GM18520 (cell line): ENCODE data around the gene ACSS2.

ENCODE experiments used
- ATAC-seq: cut with Tn5 transposase; IDR thresholded peaks from one replicate; pipeline ENCODE4 v1.9.1; 2021; ENCODE audit not compliant: unreplicated experiment

Gene ACSS2

GRCh38 chr20:34907616-34908469 is 31.4 kb downstream of the ACSS2 start:
- ATAC-seq = no peak

DNA sequence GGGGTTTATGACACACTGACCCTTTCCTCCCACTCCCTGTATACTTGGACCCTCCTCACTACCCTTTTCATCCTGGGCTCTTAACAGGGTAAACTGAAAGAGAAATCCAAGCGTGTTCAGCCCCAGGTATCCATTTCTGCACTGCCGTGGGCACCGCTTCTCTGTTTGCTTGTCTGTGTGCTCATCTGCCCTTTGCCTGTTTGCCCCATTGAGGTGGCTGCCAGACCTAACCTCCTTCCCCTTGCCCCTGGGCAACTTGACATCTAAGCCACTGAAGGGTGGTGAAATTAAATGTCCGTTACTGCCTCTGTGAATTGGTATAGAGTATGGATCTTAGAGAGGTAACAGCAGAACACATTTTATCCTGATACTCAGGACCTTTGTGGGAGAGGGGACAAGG is 38.7 kb downstream of the ACSS2 start:
- ATAC-seq = no peak

DNA sequence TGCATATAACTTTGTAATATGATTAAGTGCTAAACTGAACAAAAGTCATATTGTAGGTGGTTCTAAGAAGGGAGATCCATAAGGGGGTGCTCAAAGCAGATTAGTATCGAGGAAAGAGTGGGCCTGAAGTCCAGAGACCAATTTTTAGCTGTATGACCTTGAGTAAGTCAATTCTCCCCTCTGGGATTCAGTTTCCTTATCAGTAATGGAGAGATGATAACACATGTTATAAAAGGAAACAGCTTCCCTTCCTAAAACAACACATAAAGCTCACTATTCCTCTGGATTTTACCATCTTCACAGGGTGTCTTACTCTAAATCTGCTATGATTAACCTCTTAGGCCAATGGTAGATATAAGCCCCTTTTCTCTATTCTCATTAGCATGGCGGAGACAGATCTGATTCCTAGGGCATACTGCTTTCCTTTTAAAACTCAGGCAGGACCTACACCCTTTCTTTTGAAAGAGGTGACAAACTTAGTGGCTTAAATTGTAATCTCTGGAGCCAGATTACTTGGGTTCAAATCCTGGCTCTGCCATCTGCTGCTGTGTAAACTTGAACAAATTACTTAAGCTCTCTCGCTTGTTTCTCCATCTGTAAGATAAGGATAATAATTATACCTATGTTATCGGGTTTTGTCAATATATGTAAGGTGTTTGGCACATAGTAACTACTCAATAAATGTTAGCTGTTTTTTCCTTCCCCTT is 39.5 kb downstream of the ACSS2 start:
- ATAC-seq = no peak

DNA sequence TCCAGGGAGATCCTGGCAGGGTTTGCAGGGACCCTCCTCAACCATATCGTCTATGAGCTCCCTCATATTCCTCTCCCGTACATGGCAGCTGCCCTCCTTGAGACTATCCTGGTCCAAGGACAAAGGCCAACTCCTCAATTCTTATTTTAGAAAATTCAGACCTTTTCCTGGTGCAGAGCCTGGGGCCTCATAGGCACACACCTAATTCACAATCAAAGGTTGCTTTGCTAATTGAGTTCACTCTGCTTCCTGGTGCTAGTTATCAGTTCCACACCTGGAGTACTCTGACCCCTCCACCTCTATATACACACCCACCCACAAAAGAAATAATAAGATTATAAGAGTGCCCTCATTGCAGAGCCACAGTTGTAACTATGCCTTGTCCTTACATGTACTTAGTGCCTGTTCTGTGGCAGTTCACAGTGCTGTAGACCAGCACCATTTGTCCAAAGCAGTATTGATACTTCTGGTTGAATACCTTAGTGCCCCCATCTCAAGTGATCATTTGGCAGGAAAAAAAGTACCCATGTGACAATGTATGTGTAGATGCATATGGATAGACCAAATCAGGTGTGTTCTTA is 40.5 kb downstream of the ACSS2 start:
- no peak for ATAC-seq

- no peak for ATAC-seq
These were observed 43.6 kb downstream of the ACSS2 start for GRCh38 chr20:34920055-34920454.

DNA sequence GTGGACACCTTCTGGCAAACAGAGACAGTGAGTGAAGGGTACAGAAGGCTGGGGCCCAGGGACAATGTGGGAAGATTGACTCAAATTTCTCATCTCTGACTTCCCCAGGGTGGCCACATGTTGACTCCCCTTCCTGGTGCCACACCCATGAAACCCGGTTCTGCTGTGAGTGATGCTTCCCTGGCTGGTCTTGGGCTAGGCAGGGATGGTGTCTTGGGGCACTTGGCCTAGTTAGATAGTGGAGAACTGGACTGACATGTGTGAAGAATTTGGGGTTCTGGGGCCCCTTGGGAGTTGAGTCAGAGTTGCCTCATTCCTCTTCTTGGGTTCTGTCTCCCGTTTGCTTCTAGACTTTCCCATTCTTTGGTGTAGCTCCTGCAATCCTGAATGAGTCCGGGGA is 45.0 kb downstream of the ACSS2 start:
- ATAC-seq = no peak

DNA sequence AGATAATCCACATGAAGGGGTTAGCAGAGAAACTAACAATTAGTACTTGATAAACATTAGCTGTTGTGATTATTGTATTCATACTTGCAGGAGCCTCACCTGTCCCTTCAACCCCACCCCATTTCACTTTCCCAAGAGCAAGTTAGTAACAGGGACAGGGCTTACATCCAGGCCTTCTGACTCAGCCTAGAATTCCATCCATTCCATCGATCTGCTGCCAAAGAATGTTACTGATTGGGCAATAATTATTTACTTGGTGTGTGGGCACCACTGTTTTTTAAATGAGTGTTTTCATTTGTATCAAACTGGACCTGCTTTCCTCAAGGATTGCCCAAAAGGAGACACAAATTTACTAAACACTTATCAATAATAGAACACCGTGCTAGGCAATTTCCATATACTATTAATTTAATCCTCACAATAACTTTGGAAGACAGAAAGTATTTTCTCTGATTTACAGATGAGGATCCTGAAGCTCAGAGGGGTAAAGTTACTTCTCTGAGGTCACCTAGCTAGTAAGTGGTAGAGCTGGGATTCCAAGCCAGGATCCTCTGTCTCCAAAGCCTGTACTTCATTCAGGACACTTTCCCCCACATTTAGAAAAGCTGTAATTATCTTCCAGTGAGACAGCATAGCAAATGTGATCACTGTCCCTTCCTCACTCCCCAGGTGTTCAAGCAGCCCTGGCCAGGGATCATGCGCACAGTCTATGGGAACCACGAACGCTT is 46.4 kb downstream of the ACSS2 start:
- ATAC-seq = no peak

DNA sequence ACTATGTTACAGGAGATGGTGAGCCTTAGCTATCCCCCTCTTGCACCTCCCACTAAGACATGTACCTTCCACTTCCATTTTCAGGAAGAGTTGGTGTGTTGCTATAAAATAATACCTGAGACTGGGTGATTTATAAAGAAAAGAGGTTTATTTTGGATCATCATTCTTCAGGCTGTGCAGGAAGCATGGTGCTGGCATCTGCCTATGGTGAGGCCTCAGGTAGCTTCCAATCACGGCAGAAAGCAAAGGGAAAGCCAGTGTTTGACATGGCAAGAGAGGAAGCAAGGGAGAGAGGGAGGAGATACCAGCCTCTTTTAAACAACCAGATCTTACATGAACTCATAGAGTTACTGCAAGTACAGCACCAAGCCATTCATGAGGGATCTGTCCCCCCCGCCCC is 47.0 kb downstream of the ACSS2 start:
- no peak for ATAC-seq

- ATAC-seq = no peak
These were observed 48.9 kb downstream of the ACSS2 start for GRCh38 chr20:34925341-34925740.

- ATAC-seq = no peak
These were observed 49.6 kb downstream of the ACSS2 start for GRCh38 chr20:34925981-34926380.

- ATAC-seq = no peak
These were observed 50.2 kb downstream of the ACSS2 start for GRCh38 chr20:34926581-34926980.

GRCh38 chr20:34927736-34928135 is 51.3 kb downstream of the ACSS2 start:
- ATAC-seq = no peak

DNA sequence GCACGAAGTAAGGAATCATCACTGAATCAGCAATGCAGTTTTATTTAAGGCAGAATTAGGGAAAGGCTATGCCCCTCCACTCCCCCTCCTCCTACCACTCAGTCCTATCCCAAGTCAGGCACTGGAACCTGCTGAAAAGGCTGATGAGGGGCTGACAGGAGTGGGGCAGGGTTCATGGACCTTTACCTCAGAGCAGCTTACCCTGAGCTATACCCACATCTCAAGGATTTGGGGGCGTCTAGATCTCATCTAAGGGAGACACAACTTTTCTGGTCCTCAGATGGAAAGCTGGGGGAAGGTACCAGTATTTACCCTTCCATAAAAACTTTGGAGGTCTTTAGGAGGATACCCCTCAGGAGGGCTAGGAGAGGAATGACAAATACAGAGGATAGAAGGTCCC is 52.0 kb downstream of the ACSS2 start:
- ATAC-seq = no peak

DNA sequence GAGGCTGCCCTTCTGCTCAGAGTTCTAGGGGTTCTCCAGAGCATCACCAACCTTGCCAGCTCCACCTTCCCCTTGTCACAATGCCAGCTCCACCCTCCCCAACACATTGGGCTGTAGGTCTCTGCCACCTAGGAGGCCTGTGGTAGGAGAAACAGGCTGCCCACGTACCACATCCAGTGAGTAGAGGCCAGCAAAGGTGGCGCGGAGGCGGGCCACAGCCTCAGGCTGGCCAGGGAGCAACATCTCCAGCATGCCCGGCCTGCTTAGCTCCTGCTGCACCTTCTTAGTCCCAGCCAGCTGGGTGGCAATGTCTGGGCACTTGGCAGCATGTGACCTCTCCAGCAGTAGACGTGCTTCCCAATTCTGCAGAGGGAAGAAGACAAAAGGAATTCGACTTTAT is 55.4 kb downstream of the ACSS2 start:
- no peak for ATAC-seq

GRCh38 chr20:34938466-34939163 is 62.2 kb downstream of the ACSS2 start:
- no peak for ATAC-seq

DNA sequence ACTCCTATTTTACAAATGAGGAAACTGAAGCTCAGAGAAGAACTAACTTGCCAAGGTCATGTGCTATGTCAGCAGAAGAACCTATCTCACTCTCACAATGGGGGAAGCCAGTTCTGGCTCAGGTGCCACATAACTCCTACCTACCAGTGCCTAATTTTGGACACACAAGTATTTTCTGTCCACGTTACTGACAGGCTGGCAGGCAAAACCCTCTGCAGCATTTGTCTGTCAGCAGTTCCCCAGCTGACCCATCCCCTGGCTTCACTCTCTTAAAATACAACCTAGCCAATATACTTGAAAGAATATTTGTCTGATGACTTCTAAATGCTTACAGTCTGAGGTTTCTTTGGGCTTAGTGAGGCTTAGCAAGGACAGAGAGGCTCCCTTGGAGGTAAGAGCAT is 63.7 kb downstream of the ACSS2 start:
- no peak for ATAC-seq

DNA sequence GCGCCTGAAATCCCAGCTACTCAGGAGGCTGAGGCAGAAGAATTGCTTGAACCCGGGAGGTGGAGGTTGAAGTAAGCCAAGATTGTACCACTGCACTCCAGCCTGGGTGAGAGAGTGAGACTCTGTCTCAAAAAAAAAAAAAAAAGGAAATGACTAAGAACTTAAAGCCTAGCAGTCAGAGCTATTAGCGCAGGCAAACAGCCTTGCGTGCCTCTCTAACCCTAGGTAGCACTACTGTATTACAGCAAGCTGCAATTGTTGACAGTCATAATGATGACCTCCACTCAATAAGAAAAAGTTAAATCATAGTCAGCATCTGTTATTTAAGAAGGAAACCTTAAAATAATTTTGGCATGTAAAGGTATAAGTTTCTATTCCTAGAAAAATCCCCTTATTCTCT is 64.8 kb downstream of the ACSS2 start:
- ATAC-seq = no peak

DNA sequence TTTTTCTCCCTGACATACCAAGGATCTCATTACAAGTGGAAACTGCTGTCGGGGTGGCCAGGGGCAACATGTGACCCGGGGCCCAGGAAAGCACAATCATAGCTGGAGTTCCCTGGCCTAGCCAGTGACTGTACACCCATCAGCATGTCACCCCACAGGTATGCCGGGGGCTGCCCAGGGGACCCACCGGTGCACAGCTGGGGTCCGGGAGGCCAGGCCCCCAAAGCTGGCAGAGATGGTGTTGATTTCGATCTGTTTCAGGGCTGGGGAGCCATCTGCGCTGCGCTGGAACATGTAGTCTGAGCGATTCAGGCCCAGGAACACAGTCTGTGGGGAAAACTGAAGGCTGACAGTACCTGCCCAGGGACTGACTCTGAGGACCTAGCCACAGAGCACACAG is 65.9 kb downstream of the ACSS2 start:
- ATAC-seq = no peak

- no peak for ATAC-seq
These were observed 67.6 kb downstream of the ACSS2 start for GRCh38 chr20:34943808-34944567.
